ENCODE data around the gene MMRN2. TPM values are rescaled to one million over a fixed set of nuclear protein-coding genes. Genes with fewer than 3 reads are reported as not detected.

MMRN2 gene
- total and polyA plus RNA-seq, 2 of the 8 experiments (the other 6 are each of a cell fraction or from before 2014, with no cell fraction given), result 1.2 TPM

- H3K4me2 ChIP-seq (ENCODE audit: insufficient read depth in 1 of 2, low read depth in 2 of 2, low read length in 2 of 2), result no peak overlapping the region
- CTCF ChIA-PET (ENCODE audit: partially characterized antibody), result interaction anchor here (0.6 to 2.8 kb wide), 5 partner anchors 34 to 340 kb away, joined by 3 to 12 read pairs (median 3); no protein-coding TSS in a partner anchor
- no peak for FAIRE-seq
Measured at GRCh38 chr10:86979296-86979818, 21.9 kb upstream of the MMRN2 start.

More at GRCh38 chr10:86979296-86979818, 21.9 kb upstream of the MMRN2 start:
- Histone ChIP-seq H3K4ac (replicated peaks; ENCODE audit: insufficient read length, low read depth, low read length) (no peak overlapping the region), H3K9me3 (ENCODE audit: insufficient read depth in 2 of 2, low read depth in 1 of 2, low read length in 1 of 2) (no peaks in the 10 kb centered on the region), H3K14ac (ENCODE audit: insufficient read length) (no peak overlapping the region), H4K5ac (ENCODE audit: insufficient read length, low read depth, low read length) (no peak overlapping the region), H2BK15ac (ENCODE audit: low read length) (no peak overlapping the region), H3K56ac (replicated peaks; ENCODE audit: insufficient read length, low read depth, low read length) (no peak overlapping the region), H2AK5ac (ENCODE audit: low read depth, low read length) (no peak overlapping the region), H3K23me2 (ENCODE audit: low read depth, low read length) (no peaks in the 10 kb centered on the region), H3K79me1 (ENCODE audit: low read depth, low read length) (no peaks in the 10 kb centered on the region), H2BK5ac (ENCODE audit: low read depth, low read length) (no peak overlapping the region), H2BK12ac (ENCODE audit: low read depth, low read length) (no peak overlapping the region), H3K79me2 (ENCODE audit: control insufficient read depth in 1 of 2, insufficient read depth in 2 of 2, low read length in 2 of 2) (no peaks in the 10 kb centered on the region), H2AFZ (ENCODE audit: low read length) (no peak overlapping the region), H3K23ac (ENCODE audit: insufficient read length) (no peak overlapping the region), H3K36me3 (ENCODE audit: control insufficient read depth in 2 of 4, insufficient read depth in 4 of 4, low read length in 3 of 4) (no peaks in the 10 kb centered on the region), H3K4me3 (ENCODE audit: extremely low read depth in 1 of 4, insufficient read depth in 2 of 4, low read depth in 3 of 4, low read length in 4 of 4) (no peak overlapping the region), H3K27me3 (replicated peaks in 1 of 4; ENCODE audit: control insufficient read depth in 3 of 4, extremely low read depth in 1 of 4, insufficient read depth in 3 of 4, low read length in 3 of 4) (no peaks in the 10 kb centered on the region), H3K18ac (ENCODE audit: extremely low read depth, low read length) (no peak overlapping the region), H2BK20ac (ENCODE audit: low read length) (no peak overlapping the region), H3K4me1 (replicated peaks in 1 of 4; ENCODE audit: control insufficient read depth in 3 of 4, insufficient read depth in 4 of 4, low read length in 3 of 4) (peaks cover 0 to 2% (median 0%) of the 10 kb centered on the region in 4 experiments; a peak in 1 of 7 replicates), H4K20me1 (replicated peaks in 1 of 2; ENCODE audit: control insufficient read depth in 1 of 2, insufficient read depth in 2 of 2, low read length in 2 of 2) (no peaks in the 10 kb centered on the region), H3K27ac (ENCODE audit: low read depth, low read length) (no peak overlapping the region), H4K8ac (ENCODE audit: extremely low read depth, insufficient read depth, low read length) (no peak overlapping the region), H4K91ac (replicated peaks; ENCODE audit: insufficient read length, low read length) (no peak overlapping the region), H2BK120ac (replicated peaks; ENCODE audit: low read depth, low read length) (no peak overlapping the region), H3K9ac (replicated peaks in 1 of 4; ENCODE audit: extremely low read depth in 1 of 4, low read depth in 3 of 4, low read length in 3 of 4) (no peak overlapping the region)
- DNase-seq (ENCODE audit: low read depth in 1 of 2, low spot score in 2 of 2), result no peak
- POLR2A ChIA-PET (ENCODE audit: partially characterized antibody), result interaction anchor here (1.2 kb wide), 1 partner anchor 9 kb away, joined by 3 read pairs; no protein-coding TSS in a partner anchor
- WGBS, 2 experiments (ENCODE audit: extremely low coverage in 1 of 2, insufficient coverage in 1 of 2, insufficient read length in 1 of 2, insufficient replicate concordance in 2 of 2, low coverage in 1 of 2, low lambda C conversion rate in 2 of 2, missing lambda C conversion rate in 1 of 2), result 88% methylated on average over 4 of the region's 4 CpGs; no CpG with 5 or more reads in 1 of the 2 experiments
